H1 (cell line): ENCODE data around the gene UBR7. TPM values are rescaled to one million over a fixed set of nuclear protein-coding genes. Genes with fewer than 3 reads are reported as not detected.

ENCODE experiments used
- CTCF ChIA-PET: fragments of 300-600 bp; sonication (Branson Sonifier 250); formaldehyde crosslinking; loops from one replicate; lab custom pipeline; 2021; ENCODE audit not compliant: partially characterized antibody; lab: Charles Lee
- POLR2A ChIA-PET: fragments of 300-600 bp; sonication (Branson Sonifier 250); formaldehyde crosslinking; loops from one replicate; lab custom pipeline; 2021; ENCODE audit warnings: inconsistent platforms; ENCODE audit not compliant: partially characterized antibody; lab: Charles Lee
- DNase-seq, 2 experiments: peaks; one replicate each; pipeline versions ENCODE4 v3.0.0 to v3.0.0-alpha.2; 2010 to 2022; ENCODE audit warnings: low spot score in 2 of 2, low read depth in 1 of 2, mixed read lengths in 1 of 2
- FAIRE-seq: peaks from 2 replicates; lab custom pipeline; 2011; peaks lifted over from hg19 to GRCh38; lab: Jason Lieb, UNC
- H2AFZ ChIP-seq: 2 replicates; pipeline ENCODE4 v1.8.1; 2012; ENCODE audit warnings: low read length, inconsistent platforms
- H2AK5ac ChIP-seq: 2 replicates; pipeline ENCODE4 v1.6.1; 2013; ENCODE audit warnings: low read depth, low read length
- H2BK120ac ChIP-seq: replicated peaks from 2 replicates; pipeline ENCODE3; 2013; ENCODE audit warnings: low read depth, low read length, inconsistent platforms
- H2BK12ac ChIP-seq: 2 replicates; pipeline ENCODE4 v1.6.1; 2013; ENCODE audit warnings: low read depth, low read length
- H2BK15ac ChIP-seq: 2 replicates; pipeline ENCODE4 v1.6.1; 2013; ENCODE audit warnings: low read length
- H2BK20ac ChIP-seq: 2 replicates; pipeline ENCODE4 v1.6.1; 2013; ENCODE audit warnings: low read length
- H2BK5ac ChIP-seq: 2 replicates; pipeline ENCODE4 v1.6.1; 2013; ENCODE audit warnings: low read depth, low read length
- H3K14ac ChIP-seq: 2 replicates; pipeline ENCODE4 v1.6.1; 2013; ENCODE audit warnings: inconsistent platforms; ENCODE audit not compliant: insufficient read length
- H3K18ac ChIP-seq: 2 replicates; pipeline ENCODE4 v1.6.1; 2013; ENCODE audit warnings: low read length; ENCODE audit errors: extremely low read depth
- H3K23ac ChIP-seq: 2 replicates; pipeline ENCODE4 v1.6.1; 2013; ENCODE audit warnings: inconsistent platforms; ENCODE audit not compliant: insufficient read length
- H3K23me2 ChIP-seq: 2 replicates; pipeline ENCODE4 v1.6.1; 2013; ENCODE audit warnings: low read depth, low read length
- H3K27ac ChIP-seq: 2 replicates; pipeline ENCODE4 v1.6.1; 2011; ENCODE audit warnings: low read depth, low read length, inconsistent platforms
- H3K27me3 ChIP-seq, 4 experiments: replicated peaks in 1 of 4; 1 replicate in 1 of 4; 2 replicates in 3 of 4; pipeline versions ENCODE4 v1.6.1 to v1.8.1; 2011 to 2013; ENCODE audit warnings: low read length in 3 of 4, mild to moderate bottlenecking in 3 of 4, inconsistent platforms in 2 of 4, mixed read lengths in 2 of 4, moderate library complexity in 1 of 4; ENCODE audit not compliant: control insufficient read depth in 3 of 4, insufficient read depth in 3 of 4; ENCODE audit errors: extremely low read depth in 1 of 4
- H3K36me3 ChIP-seq, 4 experiments: 2 replicates each; pipeline versions ENCODE4 v1.6.1 to v1.8.1; 2011 to 2013; ENCODE audit warnings: mild to moderate bottlenecking in 4 of 4, low read length in 3 of 4, moderate library complexity in 2 of 4, control low read depth in 1 of 4, inconsistent platforms in 1 of 4; ENCODE audit not compliant: insufficient read depth in 4 of 4, control insufficient read depth in 2 of 4
- H3K4ac ChIP-seq: replicated peaks from 2 replicates; pipeline ENCODE3; 2013; ENCODE audit warnings: low read length, low read depth, mixed read lengths, inconsistent platforms; ENCODE audit not compliant: insufficient read length
- H3K4me1 ChIP-seq, 4 experiments: replicated peaks in 1 of 4; 1 replicate in 1 of 4; 2 replicates in 3 of 4; pipeline versions ENCODE4 v1.6.1 to v1.8.1; 2011 to 2013; ENCODE audit warnings: low read length in 3 of 4, inconsistent platforms in 2 of 4, mixed read lengths in 1 of 4; ENCODE audit not compliant: insufficient read depth in 4 of 4, control insufficient read depth in 3 of 4
- H3K4me2 ChIP-seq, 2 experiments: 2 replicates each; pipeline versions ENCODE4 v1.6.1 to v1.8.1; 2011 to 2013; ENCODE audit warnings: low read depth in 2 of 2, low read length in 2 of 2, control low read depth in 1 of 2, inconsistent platforms in 1 of 2, mild to moderate bottlenecking in 1 of 2; ENCODE audit not compliant: insufficient read depth in 1 of 2
- H3K4me3 ChIP-seq, 4 experiments: fragments of 200-600, 300-600 bp in 1 of 4; sonication (generic), shearing (Covaris generic), sonication (Bioruptor Twin) in 1 of 4; 2 replicates each; pipeline versions ENCODE4 v1.5.1 to v1.8.1; 2011 to 2016; ENCODE audit warnings: low read length in 4 of 4, low read depth in 3 of 4, control low read depth in 2 of 4, inconsistent platforms in 2 of 4, mild to moderate bottlenecking in 2 of 4, mixed read lengths in 1 of 4, moderate library complexity in 1 of 4; ENCODE audit not compliant: insufficient read depth in 2 of 4; ENCODE audit errors: extremely low read depth in 1 of 4
- H3K56ac ChIP-seq: replicated peaks from 2 replicates; pipeline ENCODE3; 2013; ENCODE audit warnings: low read depth, mild to moderate bottlenecking, mixed read lengths, low read length, inconsistent platforms; ENCODE audit not compliant: insufficient read length
- H3K79me1 ChIP-seq: 2 replicates; pipeline ENCODE4 v1.6.1; 2013; ENCODE audit warnings: low read depth, low read length, control low read depth
- H3K79me2 ChIP-seq, 2 experiments: 2 replicates each; pipeline versions ENCODE4 v1.6.1 to v1.8.1; 2012 to 2013; ENCODE audit warnings: low read length in 2 of 2, mild to moderate bottlenecking in 2 of 2, inconsistent platforms in 1 of 2; ENCODE audit not compliant: insufficient read depth in 2 of 2, control insufficient read depth in 1 of 2
- H3K9ac ChIP-seq, 4 experiments: replicated peaks in 1 of 4; 1 replicate in 1 of 4; 2 replicates in 3 of 4; pipeline versions ENCODE4 v1.6.1 to v1.8.1; 2011 to 2013; ENCODE audit warnings: low read depth in 3 of 4, low read length in 3 of 4, control low read depth in 2 of 4, mild to moderate bottlenecking in 2 of 4, moderate library complexity in 2 of 4, inconsistent platforms in 1 of 4; ENCODE audit errors: extremely low read depth in 1 of 4
- H3K9me3 ChIP-seq, 2 experiments: 2 replicates each; pipeline versions ENCODE4 v1.6.1 to v1.8.1; 2012 to 2013; ENCODE audit warnings: mild to moderate bottlenecking in 2 of 2, moderate library complexity in 2 of 2, control low read depth in 1 of 2, inconsistent platforms in 1 of 2, low read depth in 1 of 2, low read length in 1 of 2, mixed read lengths in 1 of 2; ENCODE audit not compliant: insufficient read depth in 2 of 2
- H4K20me1 ChIP-seq, 2 experiments: replicated peaks in 1 of 2; 2 replicates each; pipeline versions ENCODE3 to v1.8.1; 2011 to 2013; ENCODE audit warnings: inconsistent platforms in 2 of 2, low read length in 2 of 2, mild to moderate bottlenecking in 1 of 2; ENCODE audit not compliant: insufficient read depth in 2 of 2, control insufficient read depth in 1 of 2
- H4K5ac ChIP-seq: 2 replicates; pipeline ENCODE4 v1.6.1; 2013; ENCODE audit warnings: low read length, low read depth, mixed read lengths, inconsistent platforms; ENCODE audit not compliant: insufficient read length
- H4K8ac ChIP-seq: 2 replicates; pipeline ENCODE4 v1.8.0; 2013; ENCODE audit warnings: mild to moderate bottlenecking, moderate library complexity, low read length, inconsistent platforms; ENCODE audit not compliant: insufficient read depth; ENCODE audit errors: extremely low read depth
- H4K91ac ChIP-seq: replicated peaks from 2 replicates; pipeline ENCODE3; 2013; ENCODE audit warnings: low read length, mixed read lengths, inconsistent platforms; ENCODE audit not compliant: insufficient read length
- BRCA1 ChIP-seq: IDR thresholded peaks from 2 replicates; pipeline ENCODE4 v1.6.1; 2012; ENCODE audit warnings: low read depth, low read length, improper control_type of control experiment
- CTCF ChIP-seq, 3 experiments: IDR thresholded peaks; 1 replicate in 2 of 3; 2 replicates in 1 of 3; pipeline versions ENCODE4 v1.5.1 to v1.6.1; 2011; ENCODE audit warnings: low read length in 3 of 3, mild to moderate bottlenecking in 3 of 3, inconsistent platforms in 2 of 3, low read depth in 1 of 3, moderate library complexity in 1 of 3; ENCODE audit not compliant: insufficient read depth in 1 of 3; ENCODE audit errors: control extremely low read depth in 1 of 3
- GABPA ChIP-seq: IDR thresholded peaks from 2 replicates; pipeline ENCODE4 v1.6.1; 2011; ENCODE audit warnings: mild to moderate bottlenecking, low read length, moderate library complexity, borderline replicate concordance; ENCODE audit not compliant: insufficient read depth
- HDAC2 ChIP-seq, 2 experiments: fragments of 300-600 bp in 1 of 2; sonication (generic) in 1 of 2; IDR thresholded peaks; 2 replicates each; pipeline ENCODE4 v1.6.1; 2011 to 2012; ENCODE audit warnings: low read depth in 2 of 2, low read length in 2 of 2, mild to moderate bottlenecking in 2 of 2, moderate library complexity in 2 of 2, borderline replicate concordance in 1 of 2, inconsistent platforms in 1 of 2
- NANOG ChIP-seq: IDR thresholded peaks from 2 replicates; pipeline ENCODE4 v1.6.1; 2011; ENCODE audit warnings: low read length, low read depth, mild to moderate bottlenecking, inconsistent platforms; ENCODE audit not compliant: insufficient read depth, poor library complexity, severe bottlenecking
- SIRT6 ChIP-seq: IDR thresholded peaks from one replicate; pipeline ENCODE4 v1.7.1; 2012; ENCODE audit warnings: low read length, inconsistent platforms
- TCF12 ChIP-seq: IDR thresholded peaks from 2 replicates; pipeline ENCODE4 v1.6.1; 2011; ENCODE audit warnings: low read depth, mild to moderate bottlenecking, low read length
- TEAD4 ChIP-seq: IDR thresholded peaks from 2 replicates; pipeline ENCODE4 v1.6.1; 2012; ENCODE audit warnings: low read depth, low read length, inconsistent platforms, mixed read lengths
- WGBS, 2 experiments: shearing (Covaris generic) in 1 of 2; methylation state at CpG; one replicate each; pipeline versions ENCODE4 v1.1.6 to v1.1.7; 2013 to 2015; ENCODE audit warnings: low lambda C conversion rate in 2 of 2, mixed read lengths in 2 of 2, inconsistent platforms in 1 of 2, low coverage in 1 of 2, missing lambda C conversion rate in 1 of 2; ENCODE audit not compliant: insufficient replicate concordance in 2 of 2, insufficient coverage in 1 of 2, insufficient read length in 1 of 2; ENCODE audit errors: extremely low coverage in 1 of 2, missing lambda C conversion rate in 1 of 2; 5-methylcytosine and 5-hydroxymethylcytosine counted together
- polyA plus RNA-seq, 7 experiments: library from polyadenylated mRNA; depleted of rRNA in 3 of 7; stranded (reverse) in 5 of 7; unstranded in 2 of 7; fragments of >200 nt in 5 of 7; fragments of 200-250 nt in 2 of 7; gene quantifications; 1 replicate in 5 of 7; 2 replicates in 1 of 7; 4 replicates in 1 of 7; pipeline versions ENCODE4 v1.2.1 to v1.2.3, GENCODE V29; 2011 to 2013; ENCODE audit warnings: missing spikeins in 2 of 7, mixed read lengths in 2 of 7
- total RNA-seq: library from RNA; stranded (reverse); fragmentation: NEBNext Ultra II Directional; extraction: Animal tissue kit (Norgen Biotek cat#: 25700); gene quantifications from 2 replicates; pipeline ENCODE4 v1.2.1, GENCODE V29; 2021

The UBR7 gene
- total and polyA plus RNA-seq, 2 of the 8 experiments (the other 6 are each of a cell fraction or from before 2014, with no cell fraction given), result 20.1 to 28.4 TPM

DNA sequence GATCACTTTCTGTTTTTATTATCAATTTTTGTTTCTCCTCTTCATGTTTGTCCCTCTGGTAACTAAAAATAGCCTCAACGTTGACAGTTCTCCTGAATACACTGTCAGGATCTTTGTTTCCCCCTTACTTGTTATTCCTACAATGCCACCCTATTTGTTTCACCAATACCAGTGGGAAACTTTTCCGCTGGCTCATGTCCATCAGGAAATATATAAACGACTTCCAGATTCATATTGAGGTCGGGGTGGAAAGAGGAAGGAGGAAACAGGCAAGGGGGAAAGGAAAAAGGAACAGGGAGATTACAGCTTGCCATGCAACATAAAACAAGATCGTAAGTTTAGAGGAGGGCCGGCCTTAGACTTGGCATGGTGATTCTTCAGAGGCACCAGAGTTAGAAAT lies 64.1 kb downstream of the UBR7 start:
- no peaks in the 10 kb centered on the region for H3K27me3 ChIP-seq
- no peak overlapping the region for H2BK120ac ChIP-seq
- no peak overlapping the region for H2AFZ ChIP-seq
- H3K79me2 ChIP-seq, result peaks cover 0 to 3% of the 10 kb centered on the region in 2 experiments; a peak in 2 of 4 replicates
- H4K5ac ChIP-seq, result no peak overlapping the region
- H3K4me1 ChIP-seq, result no peaks in the 10 kb centered on the region
- no peak overlapping the region for H2BK12ac ChIP-seq
- H3K36me3 ChIP-seq, result peaks cover 0 to 2% (median 0%) of the 10 kb centered on the region in 4 experiments; a peak in 1 of 8 replicates
- 89% methylated on average over 6 of the region's 6 CpGs; no CpG with 5 or more reads in 1 of the 2 experiments for WGBS, 2 experiments
- H3K14ac ChIP-seq, result no peak overlapping the region
- H2AK5ac ChIP-seq, result no peak overlapping the region
- no peak overlapping the region for H3K9ac ChIP-seq
- no peak overlapping the region for H4K8ac ChIP-seq
- no peak for DNase-seq
- no peak overlapping the region for H3K27ac ChIP-seq
- H3K23me2 ChIP-seq, result no peaks in the 10 kb centered on the region; the same call in 1 of the 2 replicates
- no peak overlapping the region for H3K4me2 ChIP-seq
- H3K79me1 ChIP-seq, result peaks cover 3% of the 10 kb centered on the region; the same call in 1 of the 2 replicates
- no peak overlapping the region for H3K23ac ChIP-seq
- no peak overlapping the region for H3K18ac ChIP-seq
- H4K91ac ChIP-seq, result no peak overlapping the region
- no peaks in the 10 kb centered on the region for H3K9me3 ChIP-seq
- peaks cover 0 to 2% of the 10 kb centered on the region in 2 experiments for H4K20me1 ChIP-seq
- H2BK15ac ChIP-seq, result no peak overlapping the region
- H3K4me3 ChIP-seq, result no peak overlapping the region
- CTCF ChIA-PET, result interaction anchor here (0.7 to 1.9 kb wide), 3 partner anchors 9 to 63 kb away, joined by 3 to 5 read pairs (median 4); no protein-coding TSS in a partner anchor
- H3K56ac ChIP-seq, result no peak overlapping the region
- no peak for FAIRE-seq
- H2BK5ac ChIP-seq, result no peak overlapping the region
- POLR2A ChIA-PET, result no interaction called here
- no peak overlapping the region for H3K4ac ChIP-seq
- no peak overlapping the region for H2BK20ac ChIP-seq
- TF ChIP-seq TEAD4, result no peak
- no peak for TF ChIP-seq TCF12
- no peak for TF ChIP-seq GABPA
- no peak for TF ChIP-seq SIRT6
- no peak for TF ChIP-seq NANOG
- no peak for TF ChIP-seq BRCA1
- no peak for TF ChIP-seq HDAC2 (IDR thresholded peaks at IDR 0.05; ENCODE audit: borderline replicate concordance in 1 of 2, low read depth in 2 of 2, low read length in 2 of 2)
- TF ChIP-seq CTCF (IDR thresholded peaks at IDR 0.05; ENCODE audit: control extremely low read depth in 1 of 3, insufficient read depth in 1 of 3, low read depth in 1 of 3, low read length in 3 of 3), result no peak
